ENCODE data around the gene GOLGA8J. TPM values are rescaled to one million over a fixed set of nuclear protein-coding genes. Genes with fewer than 3 reads are reported as not detected.

GOLGA8J gene
- polyA plus RNA-seq, 1 of the 3 experiments (the other 2 are of a cell fraction), result not detected

GRCh38 chr15:30068326-30068725 lies 14.4 kb upstream of the GOLGA8J start:
- POLR2A ChIA-PET, result interaction anchor here (0.6 kb wide), 1 partner anchor 22 kb away, joined by 3 read pairs; no protein-coding TSS in a partner anchor

GRCh38 chr15:30072630-30073029 lies 10.1 kb upstream of the GOLGA8J start:
- Histone ChIP-seq H3F3A (replicated peaks; ENCODE audit: insufficient read depth) (no peaks in the 10 kb centered on the region), H3K36me3 (replicated peaks in 1 of 2; ENCODE audit: control insufficient read depth in 1 of 2, insufficient read depth in 2 of 2, low read length in 1 of 2) (no peaks in the 10 kb centered on the region), H3K9me3 (no peaks in the 10 kb centered on the region), H3K27me3 (ENCODE audit: insufficient read depth) (peaks cover 6% of the 10 kb centered on the region; the same call in 1 of the 2 replicates), H3K4me2 (no peak overlapping the region), H3K9me2 (no peaks in the 10 kb centered on the region), H3K27ac (ENCODE audit: low read depth in 2 of 2, low read length in 1 of 2) (no peak overlapping the region), H2AFZ (ENCODE audit: low read depth) (no peak overlapping the region), H3K9ac (no peak overlapping the region), H3K4me3 (ENCODE audit: low read depth in 2 of 2, low read length in 1 of 2) (no peak overlapping the region), H3K79me2 (ENCODE audit: insufficient read depth) (no peaks in the 10 kb centered on the region), H3K4me1 (ENCODE audit: control insufficient read depth in 1 of 2, insufficient read depth in 2 of 2, low read depth in 1 of 2, low read length in 1 of 2) (no peaks in the 10 kb centered on the region; a peak in 1 of 4 replicates), H4K20me1 (ENCODE audit: insufficient read depth) (no peaks in the 10 kb centered on the region)
- 61% methylated on average over 7 of the region's 7 CpGs for WGBS (ENCODE audit: low lambda C conversion rate)
- ChIA-PET CTCF (interaction anchor here (0.7 to 3.9 kb wide), 3 partner anchors 316 to 400 kb away, joined by 3 to 27 read pairs (median 3); no protein-coding TSS in a partner anchor), POLR2A (no interaction called here)
- TF ChIP-seq GATA2 (CRISPR knock-in tag; IDR thresholded peaks at IDR 0.05), result no peak
- no peak for DNase-seq

More at GRCh38 chr15:30068326-30068725, 14.4 kb upstream of the GOLGA8J start:
- Histone ChIP-seq H3K27me3 (ENCODE audit: insufficient read depth) (no peaks in the 10 kb centered on the region; the same call in 1 of the 2 replicates), H2AFZ (ENCODE audit: low read depth) (no peak overlapping the region), H3F3A (replicated peaks; ENCODE audit: insufficient read depth) (no peaks in the 10 kb centered on the region), H3K79me2 (ENCODE audit: insufficient read depth) (no peaks in the 10 kb centered on the region), H3K4me1 (ENCODE audit: control insufficient read depth in 1 of 2, insufficient read depth in 2 of 2, low read depth in 1 of 2, low read length in 1 of 2) (no peaks in the 10 kb centered on the region), H3K9me2 (no peaks in the 10 kb centered on the region), H3K9ac (no peak overlapping the region), H3K4me2 (no peak overlapping the region), H3K27ac (ENCODE audit: low read depth in 2 of 2, low read length in 1 of 2) (no peak overlapping the region), H4K20me1 (ENCODE audit: insufficient read depth) (no peaks in the 10 kb centered on the region), H3K4me3 (ENCODE audit: low read depth in 2 of 2, low read length in 1 of 2) (no peak overlapping the region), H3K9me3 (no peaks in the 10 kb centered on the region), H3K36me3 (replicated peaks in 1 of 2; ENCODE audit: control insufficient read depth in 1 of 2, insufficient read depth in 2 of 2, low read length in 1 of 2) (no peaks in the 10 kb centered on the region)
- DNase-seq, result no peak
- WGBS (ENCODE audit: low lambda C conversion rate), result 70% methylated on average over 7 of the region's 7 CpGs
- CTCF ChIA-PET, result interaction anchor here (0.7 to 2.4 kb wide), 3 partner anchors 26 to 320 kb away, joined by 3 to 12 read pairs (median 4); no protein-coding TSS in a partner anchor
- TF ChIP-seq POLR2AphosphoS5 (IDR thresholded peaks at IDR 0.05; ENCODE audit: low read depth, low read length) (no peak), SIN3A (IDR thresholded peaks at IDR 0.05; ENCODE audit: borderline replicate concordance, low read depth, low read length) (no peak), RXRA (IDR thresholded peaks at IDR 0.05; ENCODE audit: borderline replicate concordance, low read depth) (no peak), YY1 (IDR thresholded peaks at IDR 0.05; ENCODE audit: low read depth) (no peak), GABPA (IDR thresholded peaks at IDR 0.05; ENCODE audit: low read depth) (no peak), SMC3 (IDR thresholded peaks at IDR 0.05; ENCODE audit: low read depth, low read length) (no peak)
- TF ChIP-seq, protein P1, sequence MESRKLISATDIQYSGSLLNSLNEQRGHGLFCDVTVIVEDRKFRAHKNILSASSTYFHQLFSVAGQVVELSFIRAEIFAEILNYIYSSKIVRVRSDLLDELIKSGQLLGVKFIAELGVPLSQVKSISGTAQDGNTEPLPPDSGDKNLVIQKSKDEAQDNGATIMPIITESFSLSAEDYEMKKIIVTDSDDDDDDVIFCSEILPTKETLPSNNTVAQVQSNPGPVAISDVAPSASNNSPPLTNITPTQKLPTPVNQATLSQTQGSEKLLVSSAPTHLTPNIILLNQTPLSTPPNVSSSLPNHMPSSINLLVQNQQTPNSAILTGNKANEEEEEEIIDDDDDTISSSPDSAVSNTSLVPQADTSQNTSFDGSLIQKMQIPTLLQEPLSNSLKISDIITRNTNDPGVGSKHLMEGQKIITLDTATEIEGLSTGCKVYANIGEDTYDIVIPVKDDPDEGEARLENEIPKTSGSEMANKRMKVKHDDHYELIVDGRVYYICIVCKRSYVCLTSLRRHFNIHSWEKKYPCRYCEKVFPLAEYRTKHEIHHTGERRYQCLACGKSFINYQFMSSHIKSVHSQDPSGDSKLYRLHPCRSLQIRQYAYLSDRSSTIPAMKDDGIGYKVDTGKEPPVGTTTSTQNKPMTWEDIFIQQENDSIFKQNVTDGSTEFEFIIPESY (IDR thresholded peaks at IDR 0.05; ENCODE audit: borderline replicate concordance, low read depth), result no peak
- TF ChIP-seq, protein P2, sequence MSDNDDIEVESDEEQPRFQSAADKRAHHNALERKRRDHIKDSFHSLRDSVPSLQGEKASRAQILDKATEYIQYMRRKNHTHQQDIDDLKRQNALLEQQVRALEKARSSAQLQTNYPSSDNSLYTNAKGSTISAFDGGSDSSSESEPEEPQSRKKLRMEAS (IDR thresholded peaks at IDR 0.05; ENCODE audit: low read depth), result no peak

DNA sequence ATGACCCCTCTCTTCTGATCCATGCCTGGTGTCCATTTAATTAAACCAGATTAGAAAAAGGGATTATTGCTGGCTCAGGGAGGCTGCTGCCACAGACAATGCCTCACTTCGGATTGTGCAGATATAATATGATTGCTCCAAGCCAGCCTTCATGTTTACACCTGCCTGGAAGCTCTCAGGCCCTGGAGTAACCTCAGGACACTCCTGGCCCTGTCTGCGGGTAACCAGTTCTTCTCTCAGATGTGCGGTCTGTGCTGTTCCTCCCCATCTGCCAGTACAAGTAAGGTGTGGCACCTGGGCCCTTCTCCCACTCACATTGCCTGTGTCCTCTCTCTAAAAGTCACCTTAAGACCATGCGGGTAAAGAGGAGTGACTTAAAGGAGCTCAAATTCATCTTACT lies 8.8 kb upstream of the GOLGA8J start:
- H2AFZ ChIP-seq (ENCODE audit: low read depth), result no peak overlapping the region
- H3K79me2 ChIP-seq (ENCODE audit: insufficient read depth), result no peaks in the 10 kb centered on the region
- no peak for DNase-seq
- no peaks in the 10 kb centered on the region; a peak in 1 of 4 replicates for H3K4me1 ChIP-seq (ENCODE audit: control insufficient read depth in 1 of 2, insufficient read depth in 2 of 2, low read depth in 1 of 2, low read length in 1 of 2)
- H3K9me2 ChIP-seq, result no peaks in the 10 kb centered on the region
- no peak overlapping the region for H3K27ac ChIP-seq (ENCODE audit: low read depth in 2 of 2, low read length in 1 of 2)
- no peaks in the 10 kb centered on the region for H3K36me3 ChIP-seq (replicated peaks in 1 of 2; ENCODE audit: control insufficient read depth in 1 of 2, insufficient read depth in 2 of 2, low read length in 1 of 2)
- H3F3A ChIP-seq (replicated peaks; ENCODE audit: insufficient read depth), result no peaks in the 10 kb centered on the region
- H4K20me1 ChIP-seq (ENCODE audit: insufficient read depth), result no peaks in the 10 kb centered on the region
- no peaks in the 10 kb centered on the region for H3K9me3 ChIP-seq
- POLR2A ChIA-PET, result no interaction called here
- CTCF ChIA-PET, result interaction anchor here (0.6 to 4.5 kb wide), 8 partner anchors 13 to 1034 kb away, joined by 3 to 27 read pairs (median 10); no protein-coding TSS in a partner anchor
- no peak overlapping the region for H3K4me3 ChIP-seq (ENCODE audit: low read depth in 2 of 2, low read length in 1 of 2)
- no peak overlapping the region for H3K9ac ChIP-seq
- no peak overlapping the region for H3K4me2 ChIP-seq
- 58% methylated on average over 3 of the region's 4 CpGs for WGBS (ENCODE audit: low lambda C conversion rate)
- H3K27me3 ChIP-seq (ENCODE audit: insufficient read depth), result peaks cover 6% of the 10 kb centered on the region; the same call in 1 of the 2 replicates
- TF ChIP-seq, protein P2 (IDR thresholded peaks at IDR 0.05; ENCODE audit: low read depth), result no peak
- no peak for TF ChIP-seq TEAD4 (IDR thresholded peaks at IDR 0.05; ENCODE audit: borderline replicate concordance, insufficient read depth)
- TF ChIP-seq TCF12 (IDR thresholded peaks at IDR 0.05), result no peak
- TF ChIP-seq SMC3 (IDR thresholded peaks at IDR 0.05; ENCODE audit: low read depth, low read length), result no peak
- no peak for TF ChIP-seq MEF2A (IDR thresholded peaks at IDR 0.05; ENCODE audit: borderline replicate concordance, low read depth)
- no peak for TF ChIP-seq REST (IDR thresholded peaks at IDR 0.05; ENCODE audit: low read depth, low read length)
- no peak for TF ChIP-seq RXRA (IDR thresholded peaks at IDR 0.05; ENCODE audit: borderline replicate concordance, low read depth)
- TF ChIP-seq EZH2phosphoT487 (IDR thresholded peaks at IDR 0.05; ENCODE audit: borderline replicate concordance, low read depth), result no peak
- no peak for TF ChIP-seq RFX5 (IDR thresholded peaks at IDR 0.05; ENCODE audit: low read length)
